SU-DHL-6 (cell line): Measurements from ENCODE around the gene ZNF862.

Source experiments
- CTCF ChIP-seq: fragments of 200-600 bp; sonication (generic); IDR thresholded peaks from one replicate; pipeline ENCODE4 v1.5.1; 2017; ENCODE audit warnings: antibody characterized with exemption, mild to moderate bottlenecking, low read length, moderate library complexity; ENCODE audit not compliant: insufficient read depth, poor library complexity, severe bottlenecking
- EZH2phosphoT487 ChIP-seq: fragments of 200-600 bp; sonication (generic), shearing (Covaris generic); conservative IDR thresholded peaks from 2 replicates; pipeline ENCODE4 v1.6.1; 2018; ENCODE audit warnings: mild to moderate bottlenecking, antibody characterized with exemption, low read length, moderate library complexity, mixed read lengths

GRCh38 chr7:149874644-149875028 is 36.5 kb downstream of the ZNF862 start:
- TF ChIP-seq CTCF (no peak), EZH2phosphoT487 (no peak)
